ENCODE measurements around the gene CISTR.

DNA sequence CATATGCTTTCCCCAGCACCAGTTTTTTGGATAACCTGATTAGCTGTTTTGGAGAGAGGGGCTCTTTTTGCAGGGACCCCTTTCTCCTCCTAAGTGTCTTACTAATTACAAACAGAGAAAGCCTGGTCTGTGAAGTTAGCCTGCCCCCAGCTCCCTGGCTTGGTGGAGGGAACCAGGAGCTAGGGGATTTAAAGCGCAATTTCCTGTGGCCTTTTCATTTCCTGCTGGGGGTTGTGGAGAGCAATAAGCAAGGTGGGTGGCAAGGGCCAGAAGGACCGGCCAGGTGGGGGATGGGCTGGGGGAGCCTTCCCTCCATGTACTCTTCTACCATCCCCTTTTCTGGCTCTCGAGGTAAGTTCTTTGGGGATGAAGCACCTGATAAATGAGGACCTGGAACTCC, 4.1 kb upstream of the CISTR start:
- TF ChIP-seq POLR2A (IDR thresholded peaks at IDR 0.05), result no peak
- TF ChIP-seq, protein P1, sequence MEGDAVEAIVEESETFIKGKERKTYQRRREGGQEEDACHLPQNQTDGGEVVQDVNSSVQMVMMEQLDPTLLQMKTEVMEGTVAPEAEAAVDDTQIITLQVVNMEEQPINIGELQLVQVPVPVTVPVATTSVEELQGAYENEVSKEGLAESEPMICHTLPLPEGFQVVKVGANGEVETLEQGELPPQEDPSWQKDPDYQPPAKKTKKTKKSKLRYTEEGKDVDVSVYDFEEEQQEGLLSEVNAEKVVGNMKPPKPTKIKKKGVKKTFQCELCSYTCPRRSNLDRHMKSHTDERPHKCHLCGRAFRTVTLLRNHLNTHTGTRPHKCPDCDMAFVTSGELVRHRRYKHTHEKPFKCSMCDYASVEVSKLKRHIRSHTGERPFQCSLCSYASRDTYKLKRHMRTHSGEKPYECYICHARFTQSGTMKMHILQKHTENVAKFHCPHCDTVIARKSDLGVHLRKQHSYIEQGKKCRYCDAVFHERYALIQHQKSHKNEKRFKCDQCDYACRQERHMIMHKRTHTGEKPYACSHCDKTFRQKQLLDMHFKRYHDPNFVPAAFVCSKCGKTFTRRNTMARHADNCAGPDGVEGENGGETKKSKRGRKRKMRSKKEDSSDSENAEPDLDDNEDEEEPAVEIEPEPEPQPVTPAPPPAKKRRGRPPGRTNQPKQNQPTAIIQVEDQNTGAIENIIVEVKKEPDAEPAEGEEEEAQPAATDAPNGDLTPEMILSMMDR (IDR thresholded peaks at IDR 0.05), result no peak
